K562 (cell line): ENCODE data around the gene CTDNEP1. TPM values are rescaled to one million over a fixed set of nuclear protein-coding genes. Genes with fewer than 3 reads are reported as not detected.

Experiments used
- BRF1 ChIP-seq: IDR thresholded peaks from 3 replicates; pipeline ENCODE4 v1.6.1; 2011; ENCODE audit warnings: borderline replicate concordance, mild to moderate bottlenecking; ENCODE audit not compliant: insufficient read length; ENCODE audit errors: extremely low read depth
- BRF2 ChIP-seq: IDR thresholded peaks from 3 replicates; pipeline ENCODE4 v1.6.1; 2011; ENCODE audit warnings: borderline replicate concordance, mild to moderate bottlenecking; ENCODE audit not compliant: insufficient read length, insufficient read depth
- CHAMP1 ChIP-seq: fragments of 450-650 bp; IDR thresholded peaks from 2 replicates; pipeline ENCODE4 v1.6.1; 2016; ENCODE audit warnings: mild to moderate bottlenecking
- MNT ChIP-seq, 2 experiments: fragments of 450-650 bp; conservative IDR thresholded peaks; 2 replicates each; pipeline ENCODE4 v1.6.1; 2017; ENCODE audit warnings: mild to moderate bottlenecking in 2 of 2, moderate library complexity in 2 of 2
- NFIC ChIP-seq: fragments of 450-650 bp; IDR thresholded peaks from 2 replicates; pipeline ENCODE4 v1.6.1; 2017; ENCODE audit warnings: mild to moderate bottlenecking, inconsistent platforms
- PREB ChIP-seq: sonication (generic); formaldehyde crosslinking; IDR thresholded peaks from 2 replicates; pipeline ENCODE4 v1.8.1; 2023; ENCODE audit warnings: mild to moderate bottlenecking, missing genetic modification reagents
- RNF219 ChIP-seq: fragments of 250-450 bp; sonication (Bioruptor Pico); IDR thresholded peaks from 2 replicates; pipeline ENCODE4 v1.5.0; 2022; ENCODE audit warnings: mild to moderate bottlenecking
- STAT6 ChIP-seq: sonication (generic); formaldehyde crosslinking; IDR thresholded peaks from 2 replicates; pipeline ENCODE4 v1.8.1; 2023; ENCODE audit warnings: mild to moderate bottlenecking, missing genetic modification reagents
- THAP7 ChIP-seq: fragments of 250-450 bp; sonication (Bioruptor Pico); IDR thresholded peaks from 2 replicates; pipeline ENCODE4 v1.5.0; 2021
- THRB ChIP-seq: fragments of 450-650 bp; formaldehyde crosslinking; conservative IDR thresholded peaks from 2 replicates; pipeline ENCODE4 v1.4.0; 2022; ENCODE audit warnings: mild to moderate bottlenecking, missing genetic modification characterization
- XRCC5 ChIP-seq: fragments of 200-400 bp; formaldehyde crosslinking; IDR thresholded peaks from 2 replicates; pipeline ENCODE4 v1.6.1; 2017; ENCODE audit warnings: low read depth, mild to moderate bottlenecking, low read length
- polyA plus RNA-seq, 8 experiments: library from polyadenylated mRNA; depleted of rRNA in 4 of 8; stranded (reverse) in 5 of 8; unstranded in 3 of 8; fragments of >200 nt; fragmentation: Nextera tagmentation in 2 of 8; fragmentation: Illumina TruSeq in 1 of 8; extraction: Ambion mirVana in 2 of 8; extraction: Trizol in 1 of 8; gene quantifications; 2 replicates each; pipeline versions ENCODE4 v1.2.1 to v1.2.3, GENCODE V29; 2011 to 2014; ENCODE audit warnings: inconsistent platforms in 1 of 8, missing spikeins in 1 of 8
- total RNA-seq, 7 experiments: library from RNA; depleted of rRNA in 6 of 7; stranded (reverse); fragments of >200 nt in 6 of 7; fragmentation: Illumina TruSeq in 2 of 7; extraction: Trizol in 2 of 7; gene quantifications; 2 replicates each; pipeline versions ENCODE4 v1.2.1 to v1.2.3, GENCODE V29; 2011 to 2021; ENCODE audit warnings: low replicate concordance in 1 of 7

The CTDNEP1 gene
- total and polyA plus RNA-seq, 9 of the 15 experiments (the other 6 are each of a cell fraction or from before 2014, with no cell fraction given) = 10.7 to 150 (median 28.5) TPM

- no peak for TF ChIP-seq RNF219 (CRISPR knock-in tag)
- no peak for TF ChIP-seq BRF2
- TF ChIP-seq MNT (conservative IDR thresholded peaks at IDR 0.05) = no peak
- TF ChIP-seq THRB (CRISPR knock-in tag) = no peak
- TF ChIP-seq THAP7 = no peak
- TF ChIP-seq CHAMP1 = no peak
- no peak for TF ChIP-seq NFIC
- TF ChIP-seq PREB (CRISPR knock-in tag) = no peak
- no peak for TF ChIP-seq STAT6
- TF ChIP-seq XRCC5 = no peak
- no peak for TF ChIP-seq BRF1
Measured at GRCh38 chr17:7217113-7217987, 34.2 kb downstream of the CTDNEP1 start (continued).
